Fibroblast of pulmonary artery (primary cell): ENCODE measurements around the gene GALNT18.

Source experiments
- DNase-seq: peaks from one replicate; pipeline ENCODE4 v3.0.0-alpha.2; 2010; ENCODE audit warnings: low read depth
- H3K4me3 ChIP-seq: replicated peaks from 2 replicates; pipeline ENCODE4 v1.5.1; 2011; ENCODE audit warnings: low read depth, mild to moderate bottlenecking, control low read depth, low read length, moderate library complexity
- CTCF ChIP-seq: IDR thresholded peaks from 2 replicates; pipeline ENCODE4 v1.5.1; 2011; ENCODE audit warnings: mild to moderate bottlenecking, control low read depth, low read length, inconsistent platforms; ENCODE audit errors: missing control alignments

GALNT18 gene

GRCh38 chr11:11428714-11429113 is 193.1 kb downstream of the GALNT18 start:
- H3K4me3 ChIP-seq = no peak overlapping the region
- no peak for TF ChIP-seq CTCF
- DNase-seq = no peak

GRCh38 chr11:11427542-11427941 is 194.3 kb downstream of the GALNT18 start:
- no peak for TF ChIP-seq CTCF

GRCh38 chr11:11427140-11427539 is 194.7 kb downstream of the GALNT18 start:
- DNase-seq = no peak
- H3K4me3 ChIP-seq = no peak overlapping the region
- TF ChIP-seq CTCF = no peak

More at GRCh38 chr11:11427542-11427941, 194.3 kb downstream of the GALNT18 start:
- H3K4me3 ChIP-seq = no peak overlapping the region
- DNase-seq = no peak

- no peak overlapping the region for H3K4me3 ChIP-seq
- no peak for DNase-seq
- no peak for TF ChIP-seq CTCF
Observed at GRCh38 chr11:11426226-11426952, 195.4 kb downstream of the GALNT18 start.

GRCh38 chr11:11425806-11426205 is 196.0 kb downstream of the GALNT18 start:
- DNase-seq = no peak
- no peak for TF ChIP-seq CTCF
- no peak overlapping the region for H3K4me3 ChIP-seq

- TF ChIP-seq CTCF = no peak
- DNase-seq = no peak
Observed at GRCh38 chr11:11424688-11425087, 197.1 kb downstream of the GALNT18 start.

More at GRCh38 chr11:11424688-11425087, 197.1 kb downstream of the GALNT18 start:
- no peak overlapping the region for H3K4me3 ChIP-seq
